Bronchial epithelial cell (primary cell): ENCODE results near the gene LARGE2. TPM values are rescaled to one million over a fixed set of nuclear protein-coding genes. Genes with fewer than 3 reads are reported as not detected.
A peak's percentile ranks its signal among the peaks of the same experiment; 100 is the strongest.

ENCODE experiments used
- DNase-seq: peaks from one replicate; pipeline ENCODE4 v3.0.0-alpha.2; 2010; ENCODE audit warnings: low read depth
- FAIRE-seq: peaks from 2 replicates; lab custom pipeline; 2011; peaks lifted over from hg19 to GRCh38; lab: Jason Lieb, UNC
- H3K27me3 ChIP-seq: 2 replicates; pipeline ENCODE4 v1.5.1; 2011; ENCODE audit warnings: low read length; ENCODE audit not compliant: control insufficient read depth, insufficient read depth
- H3K36me3 ChIP-seq: 2 replicates; pipeline ENCODE4 v1.5.1; 2011; ENCODE audit warnings: low read length; ENCODE audit not compliant: control insufficient read depth, insufficient read depth
- H3K4me3 ChIP-seq: 2 replicates; pipeline ENCODE4 v1.5.1; 2011; ENCODE audit warnings: mild to moderate bottlenecking, low read depth, low read length, control low read depth
- total RNA-seq: library from RNA; depleted of rRNA; stranded (reverse); fragments of >200 nt; gene quantifications from 2 replicates; pipeline ENCODE4 v1.2.1, GENCODE V29; 2014
- TF ChIP-seq, protein P1 (sequence below): IDR thresholded peaks from 2 replicates; pipeline ENCODE4 v1.5.1; 2011; ENCODE audit warnings: mild to moderate bottlenecking, moderate library complexity, low read length, control low read depth, inconsistent platforms; ENCODE audit not compliant: insufficient read depth, severe bottlenecking

LARGE2 gene
- total RNA-seq, 1 donor from 2014 or later, result 4.5 TPM

DNA sequence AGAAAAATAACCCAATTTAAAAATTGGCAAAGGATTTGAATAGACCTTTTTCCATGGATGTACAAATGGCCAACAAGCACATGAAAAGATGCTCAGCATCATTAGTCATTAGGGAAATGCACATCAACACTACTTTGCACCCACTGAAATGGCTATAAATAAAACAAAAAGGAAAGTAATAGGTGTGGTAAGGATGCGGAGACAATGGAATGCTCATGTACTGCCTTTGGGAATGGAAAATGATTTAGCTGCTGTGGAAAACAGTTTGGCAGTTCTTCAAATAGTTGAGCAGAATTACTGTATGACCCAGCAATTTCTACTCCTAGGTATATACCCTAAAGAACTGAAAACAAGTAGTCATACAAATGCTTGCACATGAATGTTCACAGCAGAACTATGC lies 37.4 kb downstream of the LARGE2 start:
- TF ChIP-seq, protein P1, sequence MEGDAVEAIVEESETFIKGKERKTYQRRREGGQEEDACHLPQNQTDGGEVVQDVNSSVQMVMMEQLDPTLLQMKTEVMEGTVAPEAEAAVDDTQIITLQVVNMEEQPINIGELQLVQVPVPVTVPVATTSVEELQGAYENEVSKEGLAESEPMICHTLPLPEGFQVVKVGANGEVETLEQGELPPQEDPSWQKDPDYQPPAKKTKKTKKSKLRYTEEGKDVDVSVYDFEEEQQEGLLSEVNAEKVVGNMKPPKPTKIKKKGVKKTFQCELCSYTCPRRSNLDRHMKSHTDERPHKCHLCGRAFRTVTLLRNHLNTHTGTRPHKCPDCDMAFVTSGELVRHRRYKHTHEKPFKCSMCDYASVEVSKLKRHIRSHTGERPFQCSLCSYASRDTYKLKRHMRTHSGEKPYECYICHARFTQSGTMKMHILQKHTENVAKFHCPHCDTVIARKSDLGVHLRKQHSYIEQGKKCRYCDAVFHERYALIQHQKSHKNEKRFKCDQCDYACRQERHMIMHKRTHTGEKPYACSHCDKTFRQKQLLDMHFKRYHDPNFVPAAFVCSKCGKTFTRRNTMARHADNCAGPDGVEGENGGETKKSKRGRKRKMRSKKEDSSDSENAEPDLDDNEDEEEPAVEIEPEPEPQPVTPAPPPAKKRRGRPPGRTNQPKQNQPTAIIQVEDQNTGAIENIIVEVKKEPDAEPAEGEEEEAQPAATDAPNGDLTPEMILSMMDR, result no peak
- peaks cover 1% of the 10 kb centered on the region for H3K36me3 ChIP-seq
- no peaks in the 10 kb centered on the region for H3K27me3 ChIP-seq
- DNase-seq, result no peak
- FAIRE-seq, result no peak
- H3K4me3 ChIP-seq, result no peak overlapping the region

DNA sequence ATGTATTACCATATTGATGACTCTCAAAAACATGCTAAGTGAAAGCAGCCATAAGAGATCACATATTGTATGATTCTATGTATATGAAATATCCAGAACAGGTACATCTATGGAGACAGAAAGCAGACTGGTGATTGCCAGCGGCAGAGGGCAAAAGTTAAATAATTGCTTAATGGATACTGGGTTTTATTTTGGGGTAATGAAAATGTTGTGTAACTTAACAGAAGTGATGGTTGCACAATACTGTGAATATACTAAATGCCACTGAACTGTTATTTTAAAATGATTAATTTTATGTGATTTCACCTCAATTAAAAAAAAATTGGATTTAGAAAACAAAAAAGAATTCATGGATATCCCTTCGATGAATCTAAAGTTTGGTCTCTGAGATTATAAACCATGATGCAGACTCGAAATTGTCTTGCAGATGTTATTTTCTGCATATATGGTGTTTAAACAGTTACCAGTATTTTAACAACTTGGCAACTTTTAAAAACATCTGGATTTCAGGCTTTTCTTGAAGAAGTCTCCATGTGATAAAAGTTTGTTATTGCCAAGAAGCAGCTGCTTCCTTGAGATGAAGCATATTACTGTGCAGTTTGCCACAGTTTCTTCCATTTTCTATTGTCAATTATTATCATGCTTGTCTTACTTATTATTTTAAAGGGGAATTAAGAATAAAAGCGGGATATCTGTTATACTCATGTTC lies 38.1 kb downstream of the LARGE2 start:
- Histone ChIP-seq H3K36me3 (peaks cover 6% of the 10 kb centered on the region), H3K27me3 (no peaks in the 10 kb centered on the region), H3K4me3 (no peak overlapping the region)
- no peak for DNase-seq
- TF ChIP-seq, protein P1, result no peak
- FAIRE-seq, result no peak

DNA sequence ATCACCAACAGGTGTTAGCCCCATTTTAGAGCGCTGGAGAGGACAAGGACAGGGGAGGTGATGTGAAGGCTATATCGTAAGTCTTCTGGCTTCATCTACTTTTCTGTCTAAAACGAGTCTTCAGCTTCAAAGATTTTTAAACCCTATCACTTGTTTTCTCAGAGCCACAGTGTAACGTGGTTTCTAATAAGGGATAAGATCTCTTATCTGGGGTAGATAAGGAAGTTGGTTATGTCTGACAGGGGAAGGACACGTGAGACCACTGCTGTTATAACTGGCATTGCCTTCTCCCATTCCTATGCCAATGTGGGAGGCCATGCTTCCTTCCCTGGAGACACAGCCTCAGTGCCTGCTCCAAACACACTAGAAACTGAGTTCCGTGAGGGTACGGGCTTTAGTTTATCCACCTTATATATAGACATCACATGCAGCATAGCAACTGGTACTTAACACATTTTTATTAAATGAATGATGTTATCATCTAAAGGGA lies 39.3 kb downstream of the LARGE2 start:
- DNase-seq (no peak), FAIRE-seq (no peak)
- Histone ChIP-seq H3K27me3 (no peaks in the 10 kb centered on the region), H3K36me3 (peaks cover 6% of the 10 kb centered on the region), H3K4me3 (no peak overlapping the region)
- TF ChIP-seq, protein P1, result no peak

DNA sequence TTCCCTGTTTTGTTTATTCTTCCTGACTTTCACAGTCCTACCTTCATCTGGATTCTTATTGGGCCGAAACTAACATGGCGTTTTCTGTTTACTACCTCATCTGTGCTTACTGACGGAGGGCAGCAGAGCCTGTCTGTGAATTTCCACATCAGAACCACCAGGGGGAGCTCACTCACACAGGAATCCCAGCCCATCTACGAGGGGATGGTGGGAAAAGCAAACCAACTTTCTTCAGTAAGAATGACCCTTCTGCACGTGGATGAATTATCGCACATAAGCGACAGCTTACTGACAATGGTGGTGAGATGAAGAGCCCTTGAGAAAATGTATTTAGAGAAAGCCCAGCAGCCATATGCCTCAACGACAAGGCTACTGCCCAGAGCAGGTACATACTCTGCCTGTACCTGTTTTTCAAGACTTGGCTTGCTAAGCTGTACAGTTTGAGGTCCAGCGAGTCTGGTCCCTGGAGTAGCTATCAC lies 42.5 kb downstream of the LARGE2 start:
- TF ChIP-seq, protein P1, result peak; percentile 82
- no peak for FAIRE-seq
- H3K36me3 ChIP-seq, result peaks cover 8% of the 10 kb centered on the region
- peak; percentile 71 for DNase-seq
- H3K27me3 ChIP-seq, result no peaks in the 10 kb centered on the region
- no peak overlapping the region for H3K4me3 ChIP-seq

DNA sequence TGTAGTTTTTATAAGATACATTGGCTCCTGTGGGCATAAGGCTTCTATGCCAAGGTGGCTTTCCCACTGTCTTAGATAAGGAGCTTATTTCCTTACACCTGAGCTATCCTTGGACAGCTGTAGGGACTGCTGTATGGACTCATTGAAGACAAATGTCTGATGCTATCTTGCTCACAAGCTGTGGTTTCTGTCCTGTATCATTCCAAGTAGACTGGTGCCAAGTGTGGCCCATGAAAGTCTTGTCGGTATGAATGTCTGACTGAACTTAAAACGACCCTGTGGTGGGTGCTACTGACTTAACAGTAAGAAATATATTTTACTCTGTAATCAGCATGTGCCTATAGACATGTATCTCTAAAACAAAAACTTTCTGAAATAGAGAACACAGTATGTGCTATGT lies 45.0 kb downstream of the LARGE2 start:
- H3K4me3 ChIP-seq, result no peak overlapping the region
- DNase-seq, result no peak
- H3K27me3 ChIP-seq, result no peaks in the 10 kb centered on the region
- H3K36me3 ChIP-seq, result peaks cover 13% of the 10 kb centered on the region
- TF ChIP-seq, protein P1, result no peak
- no peak for FAIRE-seq

DNA sequence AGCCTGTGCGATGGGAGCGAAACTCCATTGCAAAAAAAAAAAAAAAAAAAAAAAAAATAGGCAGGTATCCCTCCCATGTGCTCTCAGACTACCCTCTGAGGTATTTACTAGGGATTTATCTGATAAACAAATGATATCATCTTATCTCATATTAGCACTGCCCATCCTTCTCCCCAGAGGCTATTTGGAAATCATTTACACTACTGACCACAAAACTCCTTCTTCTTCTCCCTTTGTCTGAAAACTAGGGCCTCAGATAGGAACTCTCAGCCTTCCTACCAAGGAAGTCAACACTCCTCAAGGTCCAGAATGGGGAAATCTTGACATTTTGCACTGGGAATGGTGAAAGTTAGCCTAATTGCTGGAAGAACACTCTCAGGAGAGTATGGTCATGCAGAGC lies 46.4 kb downstream of the LARGE2 start:
- TF ChIP-seq, protein P1, result no peak
- Histone ChIP-seq H3K4me3 (no peak overlapping the region), H3K27me3 (no peaks in the 10 kb centered on the region), H3K36me3 (peaks cover 13% of the 10 kb centered on the region)
- FAIRE-seq (no peak), DNase-seq (no peak)
